ENCODE data around the gene PDE8B. TPM values are rescaled to one million over a fixed set of nuclear protein-coding genes. Genes with fewer than 3 reads are reported as not detected.

Gene PDE8B
- total and polyA plus RNA-seq, 2 experiments from 2014 or later: 0.45 to 0.91 TPM

DNA sequence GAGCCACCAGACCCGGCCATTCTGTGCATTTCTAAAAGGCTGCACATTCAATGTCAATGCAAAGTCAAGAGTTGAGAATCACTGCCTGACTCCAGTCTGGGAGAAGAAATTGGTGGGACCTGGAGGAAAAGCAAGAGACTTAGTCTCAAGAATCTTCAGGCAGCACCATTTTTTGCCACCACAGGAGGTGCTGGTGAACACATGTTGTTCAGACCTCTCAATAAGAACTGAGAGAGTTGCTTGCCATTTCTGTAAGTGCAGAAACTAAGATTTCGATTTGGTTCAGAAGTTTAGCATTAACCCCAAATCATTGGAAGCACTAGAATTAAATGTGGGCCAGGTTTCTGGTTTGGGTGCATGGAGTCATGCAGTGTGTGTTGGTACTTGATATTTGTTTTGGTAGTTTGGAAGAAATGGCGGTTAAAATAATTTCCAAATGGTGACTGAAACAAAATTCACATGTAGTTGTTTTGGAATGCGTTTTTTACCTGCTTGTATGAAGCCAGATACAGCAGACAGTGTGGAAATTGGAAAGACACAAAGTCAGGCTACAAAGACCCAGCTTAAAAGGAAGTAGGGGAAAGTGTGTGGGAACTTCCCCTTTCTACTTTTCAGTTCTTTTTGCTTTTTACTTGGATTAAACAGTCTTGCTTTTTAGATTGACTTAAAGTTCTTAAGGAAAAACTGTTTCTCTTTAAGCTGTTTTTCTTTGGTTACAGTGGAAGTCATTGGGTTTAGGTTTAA, 20.4 kb downstream of the PDE8B start:
- Histone ChIP-seq H3F3A (replicated peaks; ENCODE audit: low read depth) (no peaks in the 10 kb centered on the region), H3K4me1 (ENCODE audit: insufficient read depth) (peaks cover 5% of the 10 kb centered on the region; the same call in 1 of the 2 replicates), H3K79me2 (replicated peaks; ENCODE audit: insufficient read depth) (no peaks in the 10 kb centered on the region), H3K4me3 (no peak overlapping the region), H3K27ac (ENCODE audit: low read depth) (no peak overlapping the region), H2AFZ (no peak overlapping the region), H4K20me1 (replicated peaks; ENCODE audit: insufficient read depth) (no peaks in the 10 kb centered on the region), H3K27me3 (ENCODE audit: insufficient read depth) (no peaks in the 10 kb centered on the region), H3K36me3 (ENCODE audit: insufficient read depth) (no peaks in the 10 kb centered on the region), H3K9me2 (ENCODE audit: insufficient read depth) (no peaks in the 10 kb centered on the region), H3K4me2 (no peak overlapping the region)
- ATAC-seq (peak; percentile 55), DNase-seq (ENCODE audit: low spot score) (peak; percentile 56)
- H3K4me1 Mint-ChIP-seq: no peaks in the 10 kb centered on the region
- no peaks in the 10 kb centered on the region for H3K27me3 Mint-ChIP-seq (ENCODE audit: insufficient read depth, low read depth, poor library complexity)
- TF ChIP-seq, protein P1, sequence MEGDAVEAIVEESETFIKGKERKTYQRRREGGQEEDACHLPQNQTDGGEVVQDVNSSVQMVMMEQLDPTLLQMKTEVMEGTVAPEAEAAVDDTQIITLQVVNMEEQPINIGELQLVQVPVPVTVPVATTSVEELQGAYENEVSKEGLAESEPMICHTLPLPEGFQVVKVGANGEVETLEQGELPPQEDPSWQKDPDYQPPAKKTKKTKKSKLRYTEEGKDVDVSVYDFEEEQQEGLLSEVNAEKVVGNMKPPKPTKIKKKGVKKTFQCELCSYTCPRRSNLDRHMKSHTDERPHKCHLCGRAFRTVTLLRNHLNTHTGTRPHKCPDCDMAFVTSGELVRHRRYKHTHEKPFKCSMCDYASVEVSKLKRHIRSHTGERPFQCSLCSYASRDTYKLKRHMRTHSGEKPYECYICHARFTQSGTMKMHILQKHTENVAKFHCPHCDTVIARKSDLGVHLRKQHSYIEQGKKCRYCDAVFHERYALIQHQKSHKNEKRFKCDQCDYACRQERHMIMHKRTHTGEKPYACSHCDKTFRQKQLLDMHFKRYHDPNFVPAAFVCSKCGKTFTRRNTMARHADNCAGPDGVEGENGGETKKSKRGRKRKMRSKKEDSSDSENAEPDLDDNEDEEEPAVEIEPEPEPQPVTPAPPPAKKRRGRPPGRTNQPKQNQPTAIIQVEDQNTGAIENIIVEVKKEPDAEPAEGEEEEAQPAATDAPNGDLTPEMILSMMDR (conservative IDR thresholded peaks at IDR 0.05; ENCODE audit: low read depth in 2 of 2): peak; percentile 32 to 39
- TF ChIP-seq, protein P2, sequence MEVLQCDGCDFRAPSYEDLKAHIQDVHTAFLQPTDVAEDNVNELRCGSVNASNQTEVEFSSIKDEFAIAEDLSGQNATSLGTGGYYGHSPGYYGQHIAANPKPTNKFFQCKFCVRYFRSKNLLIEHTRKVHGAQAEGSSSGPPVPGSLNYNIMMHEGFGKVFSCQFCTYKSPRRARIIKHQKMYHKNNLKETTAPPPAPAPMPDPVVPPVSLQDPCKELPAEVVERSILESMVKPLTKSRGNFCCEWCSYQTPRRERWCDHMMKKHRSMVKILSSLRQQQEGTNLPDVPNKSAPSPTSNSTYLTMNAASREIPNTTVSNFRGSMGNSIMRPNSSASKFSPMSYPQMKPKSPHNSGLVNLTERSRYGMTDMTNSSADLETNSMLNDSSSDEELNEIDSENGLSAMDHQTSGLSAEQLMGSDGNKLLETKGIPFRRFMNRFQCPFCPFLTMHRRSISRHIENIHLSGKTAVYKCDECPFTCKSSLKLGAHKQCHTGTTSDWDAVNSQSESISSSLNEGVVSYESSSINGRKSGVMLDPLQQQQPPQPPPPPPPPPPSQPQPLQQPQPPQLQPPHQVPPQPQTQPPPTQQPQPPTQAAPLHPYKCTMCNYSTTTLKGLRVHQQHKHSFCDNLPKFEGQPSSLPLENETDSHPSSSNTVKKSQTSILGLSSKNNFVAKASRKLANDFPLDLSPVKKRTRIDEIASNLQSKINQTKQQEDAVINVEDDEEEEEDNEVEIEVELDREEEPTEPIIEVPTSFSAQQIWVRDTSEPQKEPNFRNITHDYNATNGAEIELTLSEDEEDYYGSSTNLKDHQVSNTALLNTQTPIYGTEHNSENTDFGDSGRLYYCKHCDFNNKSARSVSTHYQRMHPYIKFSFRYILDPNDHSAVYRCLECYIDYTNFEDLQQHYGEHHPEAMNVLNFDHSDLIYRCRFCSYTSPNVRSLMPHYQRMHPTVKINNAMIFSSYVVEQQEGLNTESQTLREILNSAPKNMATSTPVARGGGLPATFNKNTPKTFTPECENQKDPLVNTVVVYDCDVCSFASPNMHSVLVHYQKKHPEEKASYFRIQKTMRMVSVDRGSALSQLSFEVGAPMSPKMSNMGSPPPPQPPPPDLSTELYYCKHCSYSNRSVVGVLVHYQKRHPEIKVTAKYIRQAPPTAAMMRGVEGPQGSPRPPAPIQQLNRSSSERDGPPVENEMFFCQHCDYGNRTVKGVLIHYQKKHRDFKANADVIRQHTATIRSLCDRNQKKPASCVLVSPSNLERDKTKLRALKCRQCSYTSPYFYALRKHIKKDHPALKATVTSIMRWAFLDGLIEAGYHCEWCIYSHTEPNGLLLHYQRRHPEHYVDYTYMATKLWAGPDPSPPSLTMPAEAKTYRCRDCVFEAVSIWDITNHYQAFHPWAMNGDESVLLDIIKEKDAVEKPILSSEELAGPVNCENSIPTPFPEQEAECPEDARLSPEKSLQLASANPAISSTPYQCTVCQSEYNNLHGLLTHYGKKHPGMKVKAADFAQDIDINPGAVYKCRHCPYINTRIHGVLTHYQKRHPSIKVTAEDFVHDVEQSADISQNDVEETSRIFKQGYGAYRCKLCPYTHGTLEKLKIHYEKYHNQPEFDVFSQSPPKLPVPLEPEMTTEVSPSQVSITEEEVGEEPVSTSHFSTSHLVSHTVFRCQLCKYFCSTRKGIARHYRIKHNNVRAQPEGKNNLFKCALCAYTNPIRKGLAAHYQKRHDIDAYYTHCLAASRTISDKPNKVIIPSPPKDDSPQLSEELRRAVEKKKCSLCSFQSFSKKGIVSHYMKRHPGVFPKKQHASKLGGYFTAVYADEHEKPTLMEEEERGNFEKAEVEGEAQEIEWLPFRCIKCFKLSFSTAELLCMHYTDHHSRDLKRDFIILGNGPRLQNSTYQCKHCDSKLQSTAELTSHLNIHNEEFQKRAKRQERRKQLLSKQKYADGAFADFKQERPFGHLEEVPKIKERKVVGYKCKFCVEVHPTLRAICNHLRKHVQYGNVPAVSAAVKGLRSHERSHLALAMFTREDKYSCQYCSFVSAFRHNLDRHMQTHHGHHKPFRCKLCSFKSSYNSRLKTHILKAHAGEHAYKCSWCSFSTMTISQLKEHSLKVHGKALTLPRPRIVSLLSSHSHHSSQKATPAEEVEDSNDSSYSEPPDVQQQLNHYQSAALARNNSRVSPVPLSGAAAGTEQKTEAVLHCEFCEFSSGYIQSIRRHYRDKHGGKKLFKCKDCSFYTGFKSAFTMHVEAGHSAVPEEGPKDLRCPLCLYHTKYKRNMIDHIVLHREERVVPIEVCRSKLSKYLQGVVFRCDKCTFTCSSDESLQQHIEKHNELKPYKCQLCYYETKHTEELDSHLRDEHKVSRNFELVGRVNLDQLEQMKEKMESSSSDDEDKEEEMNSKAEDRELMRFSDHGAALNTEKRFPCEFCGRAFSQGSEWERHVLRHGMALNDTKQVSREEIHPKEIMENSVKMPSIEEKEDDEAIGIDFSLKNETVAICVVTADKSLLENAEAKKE (CRISPR knock-in tag; IDR thresholded peaks at IDR 0.05): no peak
- no peak overlapping the region for H3K4me3 Mint-ChIP-seq
- no peaks in the 10 kb centered on the region for H3K9me3 Mint-ChIP-seq
- H3K36me3 Mint-ChIP-seq (ENCODE audit: low read depth): no peaks in the 10 kb centered on the region
- no peak overlapping the region for H3K27ac Mint-ChIP-seq

Data from GM23338 (cell line).